NOMO-1 treated with DMSO at 0.1 percent for 48 hours (cell line): ENCODE data around the gene C14orf132.

ENCODE experiments used
- DNase-seq: peaks from one replicate; lab custom pipeline; 2025; ENCODE audit not compliant: unreplicated experiment; lab: John Stamatoyannopoulos, UW

Gene C14orf132

GRCh38 chr14:96140952-96141351 lies 101.8 kb downstream of the C14orf132 start:
- DNase-seq: no peak
